Nephron (organoid): ENCODE data around the gene FUT8.
"Not testable (repeated sequence)": the region's sequence is repeated elsewhere in the genome, so short reads cannot be mapped to it uniquely, and the experiment has no call there.

Experiments used
- H3K27ac Mint-ChIP-seq, 3 experiments: 2 replicates each; pipeline ENCODE4 v1.8.0; 2020; ENCODE audit warnings: mixed read lengths in 3 of 3, mild to moderate bottlenecking in 2 of 3, moderate library complexity in 1 of 3
- H3K27me3 Mint-ChIP-seq: 2 replicates; pipeline ENCODE4 v1.8.0; 2021; ENCODE audit warnings: low read depth, mild to moderate bottlenecking, moderate library complexity, mixed read lengths
- H3K36me3 Mint-ChIP-seq: 2 replicates; pipeline ENCODE4 v1.8.0; 2020; ENCODE audit warnings: low read depth, mixed read lengths
- H3K4me1 Mint-ChIP-seq: 2 replicates; pipeline ENCODE4 v1.8.0; 2020; ENCODE audit warnings: mixed read lengths
- H3K4me3 Mint-ChIP-seq, 3 experiments: 2 replicates each; pipeline ENCODE4 v1.8.0; 2020; ENCODE audit warnings: mild to moderate bottlenecking in 3 of 3, mixed read lengths in 3 of 3, moderate library complexity in 2 of 3
- H3K9me3 Mint-ChIP-seq: 2 replicates; pipeline ENCODE4 v1.8.0; 2020; ENCODE audit warnings: mixed read lengths
- CTCF ChIP-seq, 3 experiments: fragments of 200-600 bp; sonication (generic); IDR thresholded peaks; one replicate each; pipeline ENCODE4 v1.5.0; 2021; ENCODE audit warnings: antibody characterized with exemption in 3 of 3; ENCODE audit not compliant: unreplicated experiment in 3 of 3

Gene FUT8

GRCh38 chr14:65421201-65421981 lies 8.9 kb downstream of the FUT8 start:
- no peaks in the 10 kb centered on the region for H3K9me3 Mint-ChIP-seq
- no peaks in the 10 kb centered on the region for H3K36me3 Mint-ChIP-seq
- H3K4me3 Mint-ChIP-seq: no peak overlapping the region
- peaks cover 4% of the 10 kb centered on the region for H3K4me1 Mint-ChIP-seq
- TF ChIP-seq CTCF (IDR thresholded peaks at IDR 0.05; ENCODE audit: unreplicated experiment in 3 of 3): no peak
- H3K27ac Mint-ChIP-seq: peak overlapping the region in 2 of 3 experiments; percentile 14 to 24
- peaks cover 3% of the 10 kb centered on the region for H3K27me3 Mint-ChIP-seq

- H3K27me3 Mint-ChIP-seq: peaks cover 3% of the 10 kb centered on the region
- peak overlapping the region in 1 of 3 experiments; percentile 24 for H3K27ac Mint-ChIP-seq
- peaks cover 4% of the 10 kb centered on the region for H3K4me1 Mint-ChIP-seq
- no peaks in the 10 kb centered on the region for H3K9me3 Mint-ChIP-seq
- H3K36me3 Mint-ChIP-seq: no peaks in the 10 kb centered on the region
- no peak for TF ChIP-seq CTCF (IDR thresholded peaks at IDR 0.05; ENCODE audit: unreplicated experiment in 3 of 3)
- H3K4me3 Mint-ChIP-seq: no peak overlapping the region
Measured at GRCh38 chr14:65422088-65422834, 9.7 kb downstream of the FUT8 start.

GRCh38 chr14:65423982-65424381 lies 11.5 kb downstream of the FUT8 start:
- Mint-ChIP-seq H3K4me1 (peaks cover 4% of the 10 kb centered on the region), H3K4me3 (no peak overlapping the region), H3K27me3 (peaks cover 3% of the 10 kb centered on the region), H3K27ac (no peak overlapping the region), H3K36me3 (no peaks in the 10 kb centered on the region), H3K9me3 (no peaks in the 10 kb centered on the region)
- no peak for TF ChIP-seq CTCF (IDR thresholded peaks at IDR 0.05; ENCODE audit: unreplicated experiment in 3 of 3)

GRCh38 chr14:65424531-65424930 lies 12.0 kb downstream of the FUT8 start:
- Mint-ChIP-seq H3K4me3 (no peak overlapping the region), H3K9me3 (no peaks in the 10 kb centered on the region), H3K27ac (no peak overlapping the region), H3K4me1 (peaks cover 4% of the 10 kb centered on the region), H3K36me3 (no peaks in the 10 kb centered on the region), H3K27me3 (peaks cover 3% of the 10 kb centered on the region)
- TF ChIP-seq CTCF (IDR thresholded peaks at IDR 0.05; ENCODE audit: unreplicated experiment in 3 of 3): no peak

GRCh38 chr14:65425885-65426284 lies 13.4 kb downstream of the FUT8 start:
- H3K36me3 Mint-ChIP-seq: no peaks in the 10 kb centered on the region
- H3K27ac Mint-ChIP-seq: no peak overlapping the region
- peaks cover 4% of the 10 kb centered on the region for H3K4me1 Mint-ChIP-seq
- peaks cover 3% of the 10 kb centered on the region for H3K27me3 Mint-ChIP-seq
- H3K9me3 Mint-ChIP-seq: no peaks in the 10 kb centered on the region
- TF ChIP-seq CTCF (IDR thresholded peaks at IDR 0.05; ENCODE audit: unreplicated experiment in 3 of 3): no peak
- H3K4me3 Mint-ChIP-seq: no peak overlapping the region

- not testable (repeated sequence) for H3K36me3 Mint-ChIP-seq, H3K4me3 Mint-ChIP-seq, H3K27ac Mint-ChIP-seq, H3K9me3 Mint-ChIP-seq, H3K27me3 Mint-ChIP-seq, H3K4me1 Mint-ChIP-seq
Measured at GRCh38 chr14:65426902-65427301, 14.4 kb downstream of the FUT8 start.
